DND-41 (cell line): ENCODE measurements around the gene SPAG7.

Experiments
- EZH2 ChIP-seq: IDR thresholded peaks from 3 replicates; pipeline ENCODE4 v1.6.1; 2012; ENCODE audit warnings: borderline replicate concordance, low read depth, mild to moderate bottlenecking, moderate library complexity, low read length, inconsistent platforms; ENCODE audit not compliant: severe bottlenecking
- TF ChIP-seq, protein P1 (sequence below): IDR thresholded peaks from 2 replicates; pipeline ENCODE4 v1.5.1; 2012; ENCODE audit warnings: borderline replicate concordance, low read length, moderate library complexity, mild to moderate bottlenecking; ENCODE audit not compliant: poor library complexity, severe bottlenecking; ENCODE audit errors: extremely low read depth

- TF ChIP-seq, protein P1, sequence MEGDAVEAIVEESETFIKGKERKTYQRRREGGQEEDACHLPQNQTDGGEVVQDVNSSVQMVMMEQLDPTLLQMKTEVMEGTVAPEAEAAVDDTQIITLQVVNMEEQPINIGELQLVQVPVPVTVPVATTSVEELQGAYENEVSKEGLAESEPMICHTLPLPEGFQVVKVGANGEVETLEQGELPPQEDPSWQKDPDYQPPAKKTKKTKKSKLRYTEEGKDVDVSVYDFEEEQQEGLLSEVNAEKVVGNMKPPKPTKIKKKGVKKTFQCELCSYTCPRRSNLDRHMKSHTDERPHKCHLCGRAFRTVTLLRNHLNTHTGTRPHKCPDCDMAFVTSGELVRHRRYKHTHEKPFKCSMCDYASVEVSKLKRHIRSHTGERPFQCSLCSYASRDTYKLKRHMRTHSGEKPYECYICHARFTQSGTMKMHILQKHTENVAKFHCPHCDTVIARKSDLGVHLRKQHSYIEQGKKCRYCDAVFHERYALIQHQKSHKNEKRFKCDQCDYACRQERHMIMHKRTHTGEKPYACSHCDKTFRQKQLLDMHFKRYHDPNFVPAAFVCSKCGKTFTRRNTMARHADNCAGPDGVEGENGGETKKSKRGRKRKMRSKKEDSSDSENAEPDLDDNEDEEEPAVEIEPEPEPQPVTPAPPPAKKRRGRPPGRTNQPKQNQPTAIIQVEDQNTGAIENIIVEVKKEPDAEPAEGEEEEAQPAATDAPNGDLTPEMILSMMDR: no peak
- TF ChIP-seq EZH2: no peak
These were observed 29.8 kb upstream of the SPAG7 start, which contains the start of the genes INCA1 and KIF1C for GRCh38 chr17:4997302-4998026.
